PC-9 (cell line): ENCODE measurements around the gene SCYGR3. TPM values are rescaled to one million over a fixed set of nuclear protein-coding genes. Genes with fewer than 3 reads are reported as not detected.

ENCODE experiments used
- BruUV-seq: library from RNA; stranded (reverse); fragments of 400-500 nt; replicated peaks from 2 replicates; lab custom pipeline; 2021; lab: Mats Ljungman, UMichigan
- CTCF ChIA-PET: fragments of 300-600 bp; sonication (Branson Sonifier 250); formaldehyde crosslinking; loops from one replicate; lab custom pipeline; 2022; ENCODE audit warnings: antibody characterized with exemption; lab: Charles Lee
- POLR2A ChIA-PET: fragments of 300-600 bp; sonication (Branson Sonifier 250); formaldehyde crosslinking; loops from one replicate; lab custom pipeline; 2022; ENCODE audit warnings: antibody characterized with exemption; ENCODE audit not compliant: unreplicated experiment; lab: Charles Lee
- DNase-seq, 2 experiments: peaks; one replicate each; pipeline versions ENCODE4 v3.0.0 to v3.0.0-alpha.2; 2015 to 2022; ENCODE audit warnings: mixed read lengths in 1 of 2
- H2AFZ ChIP-seq: fragments of 200-600 bp; sonication (generic); 2 replicates; pipeline ENCODE4 v1.8.1; 2017; ENCODE audit warnings: antibody characterized with exemption
- H3F3A ChIP-seq: fragments of 200-600 bp; sonication (generic); 2 replicates; pipeline ENCODE4 v1.8.1; 2017; ENCODE audit warnings: antibody characterized with exemption, mild to moderate bottlenecking, low read depth; ENCODE audit not compliant: insufficient read depth
- H3K27ac ChIP-seq: fragments of 200-600 bp; sonication (generic); 2 replicates; pipeline ENCODE4 v1.6.1; 2016; ENCODE audit warnings: mixed run types
- H3K27me3 ChIP-seq: fragments of 200-600 bp; sonication (generic); 2 replicates; pipeline ENCODE4 v1.6.1; 2016; ENCODE audit warnings: low read depth, mixed run types; ENCODE audit not compliant: insufficient read depth
- H3K36me3 ChIP-seq: fragments of 200-600 bp; sonication (generic); 2 replicates; pipeline ENCODE4 v1.6.1; 2016; ENCODE audit warnings: low read depth, mixed run types
- H3K4me1 ChIP-seq: fragments of 200-600 bp; sonication (generic); replicated peaks from 2 replicates; pipeline ENCODE4 v1.6.1; 2016; ENCODE audit warnings: mixed run types; ENCODE audit not compliant: insufficient read depth
- H3K4me2 ChIP-seq: fragments of 200-600 bp; sonication (generic); 2 replicates; pipeline ENCODE4 v1.6.1; 2017; ENCODE audit warnings: mixed run types
- H3K4me3 ChIP-seq: fragments of 200-600 bp; sonication (generic); 2 replicates; pipeline ENCODE4 v1.6.1; 2016; ENCODE audit warnings: mixed run types
- H3K79me2 ChIP-seq: fragments of 200-600 bp; sonication (generic); 2 replicates; pipeline ENCODE4 v1.6.1; 2017; ENCODE audit warnings: low read depth, mixed run types
- H3K9me2 ChIP-seq: fragments of 200-600 bp; sonication (generic); 2 replicates; pipeline ENCODE4 v1.8.1; 2017; ENCODE audit warnings: mild to moderate bottlenecking; ENCODE audit not compliant: insufficient read depth
- H3K9me3 ChIP-seq: fragments of 200-600 bp; sonication (generic); 2 replicates; pipeline ENCODE4 v1.8.1; 2016; ENCODE audit warnings: low read depth; ENCODE audit not compliant: insufficient read depth
- H4K20me1 ChIP-seq: fragments of 200-600 bp; sonication (generic); 2 replicates; pipeline ENCODE4 v1.8.1; 2017; ENCODE audit not compliant: insufficient read depth
- EZH2 ChIP-seq: fragments of 200-600 bp; sonication (generic); IDR thresholded peaks from 2 replicates; pipeline ENCODE4 v1.8.0; 2017; ENCODE audit warnings: antibody characterized with exemption, low read depth
- intact Hi-C: fragments of 100-400 bp; cut with micrococcal nuclease; formaldehyde crosslinking; loops from one replicate; pipeline ENCODE4 v1.10.0; 2022; ENCODE audit not compliant: unreplicated experiment
- total RNA-seq: library from RNA; stranded (reverse); gene quantifications from 2 replicates; pipeline ENCODE4 v1.2.3, GENCODE V29; 2021
- TF ChIP-seq, protein P1 (sequence below): fragments of 200-600 bp; sonication (generic); conservative IDR thresholded peaks from 2 replicates; pipeline ENCODE4 v1.6.1; 2017; ENCODE audit warnings: mixed run types, antibody characterized with exemption, mild to moderate bottlenecking, moderate library complexity

The SCYGR3 gene
- total RNA-seq, 1 experiment from 2014 or later, result not detected

DNA sequence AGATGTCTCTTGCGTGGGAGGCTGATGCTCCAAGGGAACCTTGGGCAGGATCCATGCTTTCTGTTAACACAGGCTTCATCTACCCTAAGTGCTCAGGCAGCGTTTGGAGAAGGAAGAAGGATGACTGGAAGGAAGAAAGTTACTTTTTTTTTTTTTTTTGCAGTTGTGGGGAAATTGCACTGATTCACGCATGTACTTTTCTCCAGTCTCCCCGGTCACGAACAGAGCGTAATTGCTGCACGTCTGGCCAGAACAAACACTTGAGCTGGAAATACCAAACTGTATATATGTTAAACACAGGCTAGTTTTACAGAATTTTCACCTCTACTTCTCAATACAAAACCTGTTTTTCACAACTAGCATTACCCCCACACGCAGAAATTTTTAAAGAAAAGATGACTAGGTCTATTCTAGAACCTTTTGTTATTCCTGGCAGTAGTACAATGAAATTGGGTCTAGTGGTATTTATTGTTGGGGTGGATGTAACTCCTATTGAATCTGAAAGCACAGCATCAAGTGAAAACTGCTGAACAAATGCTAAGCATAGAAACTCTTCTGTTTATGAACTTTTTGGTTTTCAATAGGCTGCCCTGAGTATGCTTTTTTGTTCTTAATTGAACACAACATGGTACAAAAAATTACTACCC is 42.7 kb upstream of the SCYGR3 start:
- POLR2A ChIA-PET, result no interaction called here
- H3K79me2 ChIP-seq, result no peaks in the 10 kb centered on the region
- no peak for DNase-seq
- BruUV-seq, result no TSS peak
- no peak overlapping the region for H3K4me2 ChIP-seq
- no peak overlapping the region for H3K27ac ChIP-seq
- H2AFZ ChIP-seq, result no peak overlapping the region
- intact Hi-C loops, result loop anchor here (5.0 to 10.0 kb wide), 5 partner anchors 45 to 1000 kb away; partner anchors contain the start of gene AGFG1
- no peaks in the 10 kb centered on the region for H3K27me3 ChIP-seq
- CTCF ChIA-PET, result interaction anchor here (0.7 to 2.0 kb wide), 3 partner anchors 109 to 211 kb away, joined by 3 to 17 read pairs (median 8); no protein-coding TSS in a partner anchor
- peaks cover 15% of the 10 kb centered on the region for H3K4me1 ChIP-seq
- TF ChIP-seq, protein P1, sequence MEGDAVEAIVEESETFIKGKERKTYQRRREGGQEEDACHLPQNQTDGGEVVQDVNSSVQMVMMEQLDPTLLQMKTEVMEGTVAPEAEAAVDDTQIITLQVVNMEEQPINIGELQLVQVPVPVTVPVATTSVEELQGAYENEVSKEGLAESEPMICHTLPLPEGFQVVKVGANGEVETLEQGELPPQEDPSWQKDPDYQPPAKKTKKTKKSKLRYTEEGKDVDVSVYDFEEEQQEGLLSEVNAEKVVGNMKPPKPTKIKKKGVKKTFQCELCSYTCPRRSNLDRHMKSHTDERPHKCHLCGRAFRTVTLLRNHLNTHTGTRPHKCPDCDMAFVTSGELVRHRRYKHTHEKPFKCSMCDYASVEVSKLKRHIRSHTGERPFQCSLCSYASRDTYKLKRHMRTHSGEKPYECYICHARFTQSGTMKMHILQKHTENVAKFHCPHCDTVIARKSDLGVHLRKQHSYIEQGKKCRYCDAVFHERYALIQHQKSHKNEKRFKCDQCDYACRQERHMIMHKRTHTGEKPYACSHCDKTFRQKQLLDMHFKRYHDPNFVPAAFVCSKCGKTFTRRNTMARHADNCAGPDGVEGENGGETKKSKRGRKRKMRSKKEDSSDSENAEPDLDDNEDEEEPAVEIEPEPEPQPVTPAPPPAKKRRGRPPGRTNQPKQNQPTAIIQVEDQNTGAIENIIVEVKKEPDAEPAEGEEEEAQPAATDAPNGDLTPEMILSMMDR, result no peak
- no peak for TF ChIP-seq EZH2
- H3F3A ChIP-seq, result peaks cover 3% of the 10 kb centered on the region; the same call in 1 of the 2 replicates
- no peaks in the 10 kb centered on the region for H3K36me3 ChIP-seq
- H4K20me1 ChIP-seq, result no peaks in the 10 kb centered on the region
- no peaks in the 10 kb centered on the region for H3K9me2 ChIP-seq
- H3K9me3 ChIP-seq, result no peaks in the 10 kb centered on the region; the same call in 1 of the 2 replicates
- no peak overlapping the region for H3K4me3 ChIP-seq

DNA sequence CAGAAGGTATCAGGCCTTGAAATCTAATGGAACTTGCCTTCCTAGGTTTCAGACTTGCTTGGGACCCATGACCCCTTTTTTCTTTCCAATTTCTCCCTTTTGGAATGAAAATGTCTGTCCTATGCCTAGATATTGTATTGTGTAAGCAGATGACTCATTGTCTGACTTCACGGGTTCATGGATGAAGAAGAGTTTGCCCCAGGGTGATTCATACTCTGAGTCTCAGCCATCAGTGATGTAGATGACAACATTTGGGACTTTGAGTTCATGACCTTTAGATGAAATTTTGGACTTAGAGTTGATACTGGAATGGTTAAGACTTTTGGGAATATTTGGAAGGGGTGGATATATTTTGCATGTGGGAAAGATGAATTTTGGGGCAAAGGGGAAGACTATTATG is 40.8 kb upstream of the SCYGR3 start:
- peak; percentile 12 to 81 for DNase-seq
- Histone ChIP-seq H3K4me3 (no peak overlapping the region), H3K36me3 (no peaks in the 10 kb centered on the region), H3K27ac (no peak overlapping the region), H3K4me1 (peaks cover 15% of the 10 kb centered on the region), H4K20me1 (no peaks in the 10 kb centered on the region), H3K4me2 (no peak overlapping the region), H2AFZ (no peak overlapping the region), H3K27me3 (no peaks in the 10 kb centered on the region), H3F3A (peaks cover 3% of the 10 kb centered on the region; the same call in 1 of the 2 replicates), H3K9me2 (no peaks in the 10 kb centered on the region), H3K79me2 (no peaks in the 10 kb centered on the region), H3K9me3 (no peaks in the 10 kb centered on the region; the same call in 1 of the 2 replicates)
- ChIA-PET CTCF (no interaction called here), POLR2A (no interaction called here)
- intact Hi-C loops, result loop anchor here (5.0 to 10.0 kb wide), 5 partner anchors 47 to 1002 kb away; partner anchors contain the start of gene AGFG1
- no peak for TF ChIP-seq EZH2
- TF ChIP-seq, protein P1, result no peak
- no TSS peak for BruUV-seq

GRCh38 chr2:227654426-227654825 is 39.8 kb upstream of the SCYGR3 start:
- H3K79me2 ChIP-seq, result no peaks in the 10 kb centered on the region
- CTCF ChIA-PET, result no interaction called here
- H3K36me3 ChIP-seq, result no peaks in the 10 kb centered on the region
- no peaks in the 10 kb centered on the region for H4K20me1 ChIP-seq
- POLR2A ChIA-PET, result no interaction called here
- no peak overlapping the region for H3K4me3 ChIP-seq
- no peaks in the 10 kb centered on the region; the same call in 1 of the 2 replicates for H3K9me3 ChIP-seq
- H3F3A ChIP-seq, result peaks cover 3% of the 10 kb centered on the region
- no peaks in the 10 kb centered on the region for H3K9me2 ChIP-seq
- TF ChIP-seq, protein P1, result no peak
- no peak for TF ChIP-seq EZH2
- intact Hi-C loops, result loop anchor here (10.0 kb wide), 1 partner anchor 530 kb away; no protein-coding TSS in a partner anchor
- H3K4me1 ChIP-seq, result peaks cover 15% of the 10 kb centered on the region
- no peak overlapping the region for H3K27ac ChIP-seq
- DNase-seq, result no peak
- BruUV-seq, result no TSS peak
- H2AFZ ChIP-seq, result no peak overlapping the region
- no peaks in the 10 kb centered on the region for H3K27me3 ChIP-seq
- no peak overlapping the region for H3K4me2 ChIP-seq
